T-cell (primary cell): ENCODE results near the gene NUDCD3. TPM values are rescaled to one million over a fixed set of nuclear protein-coding genes. Genes with fewer than 3 reads are reported as not detected.
A peak's percentile ranks its signal among the peaks of the same experiment; 100 is the strongest.

Experiments
- ATAC-seq, 4 experiments: fragments of 200-7000 bp in 3 of 4; fragments of 150-1000 bp in 1 of 4; cut with Tn5 transposase; replicated peaks in 1 of 4; 1 replicate in 3 of 4; 2 replicates in 1 of 4; pipeline ENCODE4 v1.10.0; 2021; ENCODE audit warnings: moderate library complexity in 3 of 4, mild to moderate bottlenecking in 2 of 4, moderate number of reproducible peaks in 1 of 4
- CTCF ChIA-PET, 2 donors: fragments of 300-600 bp; sonication (Branson Sonifier 250); formaldehyde crosslinking; loops; one replicate each; lab custom pipeline; 2022; ENCODE audit warnings: antibody characterized with exemption in 2 of 2; lab: Charles Lee
- POLR2A ChIA-PET, 2 donors: fragments of 300-600 bp; sonication (Branson Sonifier 250); formaldehyde crosslinking; loops; one replicate each; lab custom pipeline; 2022; ENCODE audit warnings: antibody characterized with exemption in 2 of 2; lab: Charles Lee
- DNase-seq, 35 experiments: peaks; one replicate each; pipeline versions ENCODE4 v3.0.0 to v3.0.0-alpha.2; 2013 to 2023
- H3K27ac ChIP-seq: one replicate; pipeline ENCODE4 v1.5.1; 2013; ENCODE audit warnings: low read length
- H3K27me3 ChIP-seq, 2 experiments: replicated peaks in 1 of 2; 1 replicate in 1 of 2; 2 replicates in 1 of 2; pipeline versions ENCODE4 v1.6.1 to v1.7.0; 2013; ENCODE audit warnings: low read length in 1 of 2, mixed read lengths in 1 of 2; ENCODE audit not compliant: control insufficient read depth in 2 of 2, insufficient read depth in 2 of 2; ENCODE audit errors: extremely low read depth in 1 of 2
- H3K36me3 ChIP-seq, 2 donors: 1 replicate in 1 of 2; 2 replicates in 1 of 2; pipeline versions ENCODE4 v1.6.1 to v1.7.0; 2013; ENCODE audit warnings: low read length in 1 of 2; ENCODE audit not compliant: control insufficient read depth in 2 of 2, insufficient read depth in 1 of 2; ENCODE audit errors: extremely low read depth in 1 of 2
- H3K4me1 ChIP-seq, 2 experiments: 1 replicate in 1 of 2; 2 replicates in 1 of 2; pipeline versions ENCODE4 v1.6.1 to v1.7.0; 2013; ENCODE audit warnings: low read length in 2 of 2, mixed read lengths in 1 of 2; ENCODE audit not compliant: insufficient read depth in 2 of 2, control insufficient read depth in 1 of 2; ENCODE audit errors: extremely low read depth in 1 of 2
- H3K4me3 ChIP-seq, 2 donors: 1 replicate in 1 of 2; 2 replicates in 1 of 2; pipeline versions ENCODE4 v1.5.1 to v1.7.0; 2013; ENCODE audit warnings: mild to moderate bottlenecking in 2 of 2, low read length in 1 of 2, moderate library complexity in 1 of 2; ENCODE audit not compliant: control insufficient read depth in 1 of 2; ENCODE audit errors: extremely low read depth in 1 of 2
- H3K9me3 ChIP-seq: 2 replicates; pipeline ENCODE4 v1.7.0; 2013
- H3K27ac Mint-ChIP-seq, 2 donors: one replicate each; pipeline ENCODE4 v1.8.0; 2020 to 2021; ENCODE audit warnings: mild to moderate bottlenecking in 2 of 2, mixed read lengths in 2 of 2
- H3K27me3 Mint-ChIP-seq, 2 donors: one replicate each; pipeline ENCODE4 v1.8.0; 2021 to 2022; ENCODE audit warnings: mixed read lengths in 2 of 2
- H3K36me3 Mint-ChIP-seq: one replicate; pipeline ENCODE4 v1.8.0; 2021; ENCODE audit warnings: mixed read lengths
- H3K4me1 Mint-ChIP-seq, 3 donors: one replicate each; pipeline ENCODE4 v1.8.0; 2020 to 2022; ENCODE audit warnings: mixed read lengths in 3 of 3, mild to moderate bottlenecking in 1 of 3
- H3K4me3 Mint-ChIP-seq, 3 donors: one replicate each; pipeline ENCODE4 v1.8.0; 2020 to 2022; ENCODE audit warnings: mild to moderate bottlenecking in 3 of 3, mixed read lengths in 3 of 3, moderate library complexity in 3 of 3
- H3K9me3 Mint-ChIP-seq, 3 donors: one replicate each; pipeline ENCODE4 v1.8.0; 2020 to 2022; ENCODE audit warnings: mixed read lengths in 3 of 3
- WGBS: methylation state at CpG from one replicate; pipeline ENCODE4 v1.1.5; 2013; ENCODE audit warnings: missing lambda C conversion rate; ENCODE audit not compliant: insufficient coverage; 5-methylcytosine and 5-hydroxymethylcytosine counted together
- total RNA-seq, 35 experiments: library from RNA in 6 of 35; stranded (reverse) in 6 of 35; fragments of 120-200 nt in 1 of 35; gene quantifications; one replicate each; pipeline versions ENCODE4 v1.2.1 to v1.2.4 and lab custom pipeline; 2013 to 2026

Gene NUDCD3
- total RNA-seq, 5 donors from 2014 or later (not counting 1 experiment from before 2014, with no cell fraction given) = 87.9 to 106 (median 95.9) TPM

- no CpG with 5 or more reads among the region's 1 CpG for WGBS
- ATAC-seq (no peak), DNase-seq (peak in 1 of 35 experiments; percentile 40)
- Mint-ChIP-seq H3K27me3 (no peaks in the 10 kb centered on the region), H3K4me1 (peaks cover 81 to 86% (median 83%) of the 10 kb centered on the region in 3 donors), H3K27ac (no peak overlapping the region), H3K4me3 (no peak overlapping the region), H3K36me3 (peaks cover 38% of the 10 kb centered on the region), H3K9me3 (no peaks in the 10 kb centered on the region)
- ChIA-PET POLR2A (no interaction called here), CTCF (interaction anchor here (0.5 to 0.6 kb wide), 4 partner anchors 12 to 270 kb away, joined by 3 to 6 read pairs (median 3); no protein-coding TSS in a partner anchor)
- H3K4me3 ChIP-seq = no peak overlapping the region
- H3K27me3 ChIP-seq = no peaks in the 10 kb centered on the region
- H3K4me1 ChIP-seq = peaks cover 23 to 40% of the 10 kb centered on the region in 2 experiments
- H3K36me3 ChIP-seq = peaks cover 3 to 40% of the 10 kb centered on the region in 2 donors
- no peak overlapping the region for H3K27ac ChIP-seq
- H3K9me3 ChIP-seq = no peaks in the 10 kb centered on the region
Observed at GRCh38 chr7:44463169-44463808, 27.2 kb downstream of the NUDCD3 start.

- H3K27me3 Mint-ChIP-seq = no peaks in the 10 kb centered on the region
- peak overlapping the region; percentile 83 to 88 for H3K27ac Mint-ChIP-seq
- H3K9me3 Mint-ChIP-seq = no peaks in the 10 kb centered on the region
- Histone ChIP-seq H3K36me3 (peaks cover 3 to 22% of the 10 kb centered on the region in 2 donors), H3K4me1 (peaks cover 30 to 32% of the 10 kb centered on the region in 2 experiments), H3K9me3 (no peaks in the 10 kb centered on the region), H3K4me3 (peak overlapping the region in 1 of 2 donors; percentile 36), H3K27ac (peak overlapping the region; percentile 20), H3K27me3 (no peaks in the 10 kb centered on the region)
- DNase-seq = peak in 2 of 35 experiments; percentile 3 to 41
- POLR2A ChIA-PET = interaction anchor here in 1 of 2 donors (0.6 to 1.2 kb wide), 2 partner anchors 29 to 144 kb away, joined by 3 to 5 read pairs; partner anchors contain the start of gene NUDCD3
- H3K36me3 Mint-ChIP-seq = peaks cover 32% of the 10 kb centered on the region
- peaks cover 82 to 90% (median 87%) of the 10 kb centered on the region in 3 donors for H3K4me1 Mint-ChIP-seq
- H3K4me3 Mint-ChIP-seq = peak overlapping the region; percentile 53 to 78 (median 59)
- CTCF ChIA-PET = no interaction called here
- no CpG with 5 or more reads among the region's 2 CpGs for WGBS
- peak; percentile 21 to 42 (median 37) for ATAC-seq
Observed at GRCh38 chr7:44461387-44461786, 29.1 kb downstream of the NUDCD3 start.

GRCh38 chr7:44460325-44460724, 30.1 kb downstream of the NUDCD3 start:
- H3K27ac ChIP-seq = peak overlapping the region; percentile 28
- no peaks in the 10 kb centered on the region for H3K27me3 ChIP-seq
- Mint-ChIP-seq H3K36me3 (peaks cover 31% of the 10 kb centered on the region), H3K27me3 (no peaks in the 10 kb centered on the region), H3K4me1 (peaks cover 82 to 87% (median 85%) of the 10 kb centered on the region in 3 donors), H3K9me3 (no peaks in the 10 kb centered on the region), H3K4me3 (peak overlapping the region; percentile 0 to 78 (median 53)), H3K27ac (peak overlapping the region; percentile 83 to 88)
- H3K9me3 ChIP-seq = no peaks in the 10 kb centered on the region
- H3K4me3 ChIP-seq = no peak overlapping the region
- peaks cover 3 to 15% of the 10 kb centered on the region in 2 donors for H3K36me3 ChIP-seq
- 0% methylated on average over 1 of the region's 3 CpGs for WGBS
- CTCF ChIA-PET = interaction anchor here in 1 of 2 donors (0.5 to 1.3 kb wide), 5 partner anchors 17 to 539 kb away, joined by 4 to 6 read pairs (median 4); partner anchors contain the start of gene NUDCD3
- peak; percentile 97 to 100 (median 98) for ATAC-seq
- H3K4me1 ChIP-seq = peaks cover 29 to 36% of the 10 kb centered on the region in 2 experiments
- DNase-seq = peak in 33 of 35 experiments; percentile 19 to 86 (median 57)
- POLR2A ChIA-PET = interaction anchor here (0.6 to 1.0 kb wide), 3 partner anchors 30 to 526 kb away, joined by 4 to 6 read pairs (median 4); partner anchors contain the start of gene NUDCD3 (in 1 of the 2)

GRCh38 chr7:44455155-44455554, 35.3 kb downstream of the NUDCD3 start:
- Histone ChIP-seq H3K4me1 (peaks cover 20 to 24% of the 10 kb centered on the region in 2 experiments), H3K27ac (no peak overlapping the region), H3K27me3 (no peaks in the 10 kb centered on the region), H3K9me3 (no peaks in the 10 kb centered on the region), H3K4me3 (no peak overlapping the region), H3K36me3 (peaks cover 0 to 8% of the 10 kb centered on the region in 2 donors)
- H3K36me3 Mint-ChIP-seq = peaks cover 35% of the 10 kb centered on the region
- POLR2A ChIA-PET = interaction anchor here (0.5 kb wide), 2 partner anchors 34 to 404 kb away, joined by 3 to 4 read pairs; no protein-coding TSS in a partner anchor
- H3K4me1 Mint-ChIP-seq = peaks cover 66 to 76% (median 68%) of the 10 kb centered on the region in 3 donors
- no peaks in the 10 kb centered on the region for H3K27me3 Mint-ChIP-seq
- CTCF ChIA-PET = no interaction called here
- WGBS = 100% methylated on average over 3 of the region's 3 CpGs
- H3K27ac Mint-ChIP-seq = no peak overlapping the region
- H3K4me3 Mint-ChIP-seq = peak overlapping the region in 1 of 3 donors; percentile 37
- H3K9me3 Mint-ChIP-seq = no peaks in the 10 kb centered on the region
- DNase-seq (no peak), ATAC-seq (no peak)

GRCh38 chr7:44454348-44454747, 36.1 kb downstream of the NUDCD3 start:
- peak; percentile 37 to 66 (median 54) for ATAC-seq

GRCh38 chr7:44451123-44451522, 39.3 kb downstream of the NUDCD3 start:
- 0% methylated on average over 1 of the region's 7 CpGs for WGBS
- Mint-ChIP-seq H3K27me3 (no peaks in the 10 kb centered on the region), H3K9me3 (no peaks in the 10 kb centered on the region), H3K4me3 (no peak overlapping the region), H3K36me3 (peaks cover 49% of the 10 kb centered on the region), H3K27ac (no peak overlapping the region), H3K4me1 (peaks cover 62 to 70% (median 65%) of the 10 kb centered on the region in 3 donors)
- Histone ChIP-seq H3K9me3 (no peaks in the 10 kb centered on the region), H3K36me3 (peaks cover 4 to 30% of the 10 kb centered on the region in 2 donors), H3K27me3 (no peaks in the 10 kb centered on the region), H3K4me3 (no peak overlapping the region), H3K27ac (no peak overlapping the region), H3K4me1 (peaks cover 10 to 22% of the 10 kb centered on the region in 2 experiments)
- DNase-seq (no peak), ATAC-seq (no peak)
- ChIA-PET POLR2A (interaction anchor here in 1 of 2 donors (0.6 kb wide), 1 partner anchor 171 kb away, joined by 4 read pairs; no protein-coding TSS in a partner anchor), CTCF (no interaction called here)

More at GRCh38 chr7:44454348-44454747, 36.1 kb downstream of the NUDCD3 start:
- H3K4me3 Mint-ChIP-seq = peak overlapping the region in 1 of 3 donors; percentile 37
- ChIA-PET CTCF (interaction anchor here in 1 of 2 donors (0.5 kb wide), 1 partner anchor 622 kb away, joined by 3 read pairs; no protein-coding TSS in a partner anchor), POLR2A (no interaction called here)
- H3K4me1 ChIP-seq = peaks cover 19 to 22% of the 10 kb centered on the region in 2 experiments
- peak in 1 of 35 experiments; percentile 28 for DNase-seq
- WGBS = 21% methylated on average over 1 of the region's 2 CpGs
- H3K9me3 ChIP-seq = no peaks in the 10 kb centered on the region
- H3K36me3 ChIP-seq = peaks cover 0 to 8% of the 10 kb centered on the region in 2 donors
- H3K27ac ChIP-seq = no peak overlapping the region
- H3K27me3 ChIP-seq = no peaks in the 10 kb centered on the region
- no peaks in the 10 kb centered on the region for H3K9me3 Mint-ChIP-seq
- no peaks in the 10 kb centered on the region for H3K27me3 Mint-ChIP-seq
- no peak overlapping the region for H3K4me3 ChIP-seq
- H3K4me1 Mint-ChIP-seq = peaks cover 65 to 72% (median 66%) of the 10 kb centered on the region in 3 donors
- H3K36me3 Mint-ChIP-seq = peaks cover 33% of the 10 kb centered on the region
- no peak overlapping the region for H3K27ac Mint-ChIP-seq
